H9 (cell line): ENCODE results near the gene CTNNA3. TPM values are rescaled to one million over a fixed set of nuclear protein-coding genes. Genes with fewer than 3 reads are reported as not detected.

Source experiments
- DNase-seq: peaks from one replicate; pipeline ENCODE4 v3.0.0-alpha.2; 2017
- H2AFZ ChIP-seq: one replicate; pipeline ENCODE4 v1.6.1; 2013; ENCODE audit warnings: mild to moderate bottlenecking, low read length, control low read depth, moderate library complexity
- H2AK5ac ChIP-seq: 2 replicates; pipeline ENCODE4 v1.6.1; 2013; ENCODE audit warnings: low read length, control low read depth, mixed read lengths; ENCODE audit not compliant: insufficient read length
- H2BK120ac ChIP-seq: one replicate; pipeline ENCODE4 v1.6.1; 2013; ENCODE audit warnings: low read depth, mild to moderate bottlenecking, low read length, control low read depth, inconsistent platforms; ENCODE audit not compliant: poor library complexity, severe bottlenecking
- H2BK12ac ChIP-seq: 2 replicates; pipeline ENCODE4 v1.6.1; 2013; ENCODE audit warnings: low read length, control low read depth, mixed read lengths, low read depth; ENCODE audit not compliant: insufficient read length
- H2BK15ac ChIP-seq: 2 replicates; pipeline ENCODE4 v1.6.1; 2013; ENCODE audit warnings: low read depth, low read length, control low read depth
- H2BK20ac ChIP-seq: one replicate; pipeline ENCODE4 v1.6.1; 2013; ENCODE audit warnings: low read depth, mild to moderate bottlenecking, low read length, control low read depth, inconsistent platforms; ENCODE audit not compliant: poor library complexity, severe bottlenecking
- H2BK5ac ChIP-seq: 2 replicates; pipeline ENCODE4 v1.6.1; 2013; ENCODE audit warnings: low read length, control low read depth, mixed read lengths; ENCODE audit not compliant: insufficient read length
- H3K14ac ChIP-seq: 2 replicates; pipeline ENCODE4 v1.6.1; 2013; ENCODE audit warnings: low read length, control low read depth; ENCODE audit not compliant: insufficient read depth
- H3K18ac ChIP-seq: 2 replicates; pipeline ENCODE4 v1.6.1; 2013; ENCODE audit warnings: low read depth, mild to moderate bottlenecking, mixed read lengths, low read length, control low read depth; ENCODE audit not compliant: insufficient read length
- H3K23ac ChIP-seq: 2 replicates; pipeline ENCODE4 v1.6.1; 2013; ENCODE audit warnings: low read length, control low read depth, mixed read lengths, low read depth; ENCODE audit not compliant: insufficient read length
- H3K23me2 ChIP-seq: 2 replicates; pipeline ENCODE4 v1.6.1; 2013; ENCODE audit warnings: low read depth, mild to moderate bottlenecking, mixed read lengths, low read length, control low read depth; ENCODE audit not compliant: insufficient read length, poor library complexity, severe bottlenecking
- H3K27ac ChIP-seq: 2 replicates; pipeline ENCODE4 v1.5.1; 2013; ENCODE audit warnings: low read length, control low read depth, mixed read lengths, low read depth; ENCODE audit not compliant: insufficient read length
- H3K27me3 ChIP-seq: 2 replicates; pipeline ENCODE4 v1.6.1; 2013; ENCODE audit warnings: low read length, control low read depth, inconsistent platforms; ENCODE audit not compliant: insufficient read depth
- H3K4ac ChIP-seq: 2 replicates; pipeline ENCODE4 v1.6.1; 2013; ENCODE audit warnings: low read depth, mild to moderate bottlenecking, control low read depth, inconsistent platforms, low read length, moderate library complexity
- H3K4me1 ChIP-seq: 2 replicates; pipeline ENCODE4 v1.6.1; 2013; ENCODE audit warnings: low read length, control low read depth, inconsistent platforms; ENCODE audit not compliant: insufficient read depth
- H3K4me2 ChIP-seq: 2 replicates; pipeline ENCODE4 v1.6.1; 2013; ENCODE audit warnings: low read length, control low read depth, mixed read lengths; ENCODE audit not compliant: insufficient read length, insufficient read depth
- H3K56ac ChIP-seq: 2 replicates; pipeline ENCODE4 v1.6.1; 2013; ENCODE audit warnings: low read depth, mild to moderate bottlenecking, mixed read lengths, low read length, control low read depth; ENCODE audit not compliant: insufficient read length
- H3K79me1 ChIP-seq: 2 replicates; pipeline ENCODE4 v1.6.1; 2013; ENCODE audit warnings: low read depth, mild to moderate bottlenecking, moderate library complexity, low read length, control low read depth, inconsistent platforms; ENCODE audit not compliant: insufficient read depth, poor library complexity, severe bottlenecking
- H3K79me2 ChIP-seq: 2 replicates; pipeline ENCODE4 v1.6.1; 2013; ENCODE audit warnings: low read length, control low read depth, inconsistent platforms; ENCODE audit not compliant: insufficient read depth
- H3K9ac ChIP-seq: 2 replicates; pipeline ENCODE4 v1.6.1; 2013; ENCODE audit warnings: low read length, control low read depth, mixed read lengths; ENCODE audit not compliant: insufficient read length; ENCODE audit errors: extremely low read depth
- H3K9me3 ChIP-seq: one replicate; pipeline ENCODE4 v1.6.1; 2013; ENCODE audit warnings: low read depth, low read length, inconsistent platforms; ENCODE audit not compliant: control insufficient read depth
- H3T11ph ChIP-seq: one replicate; pipeline ENCODE4 v1.6.1; 2013; ENCODE audit warnings: mild to moderate bottlenecking, low read length, control low read depth, inconsistent platforms
- H4K20me1 ChIP-seq: one replicate; pipeline ENCODE4 v1.6.1; 2013; ENCODE audit not compliant: control insufficient read depth, insufficient read length, insufficient read depth
- H4K5ac ChIP-seq: 2 replicates; pipeline ENCODE4 v1.6.1; 2013; ENCODE audit warnings: low read depth, mild to moderate bottlenecking, mixed read lengths, low read length, control low read depth; ENCODE audit not compliant: insufficient read length
- H4K8ac ChIP-seq: replicated peaks from 2 replicates; pipeline ENCODE4 v1.6.1; 2013; ENCODE audit warnings: low read length, control low read depth, mixed read lengths, low read depth; ENCODE audit not compliant: insufficient read length
- H4K91ac ChIP-seq: 2 replicates; pipeline ENCODE4 v1.6.1; 2013; ENCODE audit warnings: low read depth, mild to moderate bottlenecking, moderate library complexity, mixed read lengths, low read length, control low read depth; ENCODE audit not compliant: insufficient read length
- H3K27ac Mint-ChIP-seq, 3 experiments: 2 replicates in 2 of 3; 3 replicates in 1 of 3; pipeline ENCODE4 v1.8.0; 2020 to 2021; ENCODE audit warnings: mixed read lengths in 3 of 3, mild to moderate bottlenecking in 1 of 3, moderate library complexity in 1 of 3
- H3K27me3 Mint-ChIP-seq: 2 replicates; pipeline ENCODE4 v1.8.0; 2021; ENCODE audit warnings: low read depth, mild to moderate bottlenecking, moderate library complexity, mixed read lengths
- H3K36me3 Mint-ChIP-seq, 3 experiments: 2 replicates in 2 of 3; 3 replicates in 1 of 3; pipeline ENCODE4 v1.8.0; 2020 to 2021; ENCODE audit warnings: low read depth in 3 of 3, mixed read lengths in 3 of 3; ENCODE audit not compliant: insufficient read depth in 1 of 3
- H3K4me1 Mint-ChIP-seq, 2 experiments: 2 replicates each; pipeline ENCODE4 v1.8.0; 2020; ENCODE audit warnings: mixed read lengths in 2 of 2
- H3K4me3 Mint-ChIP-seq, 2 experiments: 2 replicates in 1 of 2; 3 replicates in 1 of 2; pipeline ENCODE4 v1.8.0; 2020 to 2021; ENCODE audit warnings: mild to moderate bottlenecking in 2 of 2, mixed read lengths in 2 of 2, moderate library complexity in 1 of 2
- H3K9me3 Mint-ChIP-seq, 2 experiments: 2 replicates in 1 of 2; 3 replicates in 1 of 2; pipeline ENCODE4 v1.8.0; 2020; ENCODE audit warnings: mild to moderate bottlenecking in 2 of 2, mixed read lengths in 2 of 2, moderate library complexity in 1 of 2
- CTCF ChIP-seq: fragments of 200-600 bp; sonication (generic); conservative IDR thresholded peaks from 3 replicates; pipeline ENCODE4 v1.8.0; 2021; ENCODE audit warnings: antibody characterized with exemption, mild to moderate bottlenecking
- total RNA-seq: library from RNA; stranded (reverse); gene quantifications from 2 replicates; pipeline ENCODE4 v1.2.1, GENCODE V29; 2021

CTNNA3 gene
- total RNA-seq, 1 experiment from 2014 or later: 3.3 TPM

- Histone ChIP-seq H2BK15ac (no peak overlapping the region), H2BK5ac (no peak overlapping the region), H2BK20ac (no peak overlapping the region), H2BK120ac (no peak overlapping the region), H3K56ac (no peak overlapping the region), H3K9me3 (no peaks in the 10 kb centered on the region), H2BK12ac (no peak overlapping the region), H3K23me2 (no peaks in the 10 kb centered on the region), H3T11ph (no peak overlapping the region), H3K79me1 (no peaks in the 10 kb centered on the region), H2AFZ (no peak overlapping the region), H3K4me2 (no peak overlapping the region), H3K27ac (no peak overlapping the region), H4K91ac (no peak overlapping the region), H3K14ac (no peak overlapping the region), H3K4ac (no peak overlapping the region), H3K79me2 (no peaks in the 10 kb centered on the region), H3K23ac (no peak overlapping the region), H4K8ac (no peak overlapping the region), H4K20me1 (no peaks in the 10 kb centered on the region), H3K9ac (no peak overlapping the region), H3K4me1 (no peaks in the 10 kb centered on the region), H4K5ac (no peak overlapping the region), H3K18ac (no peak overlapping the region), H2AK5ac (no peak overlapping the region), H3K27me3 (no peaks in the 10 kb centered on the region)
- no peak for TF ChIP-seq CTCF
- DNase-seq: no peak
- H3K4me1 Mint-ChIP-seq: peaks cover 4 to 6% of the 10 kb centered on the region in 2 experiments; a peak in 2 of 4 replicates
- no peak overlapping the region for H3K27ac Mint-ChIP-seq
- H3K4me3 Mint-ChIP-seq: no peak overlapping the region
- no peaks in the 10 kb centered on the region for H3K27me3 Mint-ChIP-seq
- peaks cover 17 to 21% of the 10 kb centered on the region in 2 experiments for H3K9me3 Mint-ChIP-seq
- peaks cover 3 to 15% (median 11%) of the 10 kb centered on the region in 3 experiments; a peak in 6 of 7 replicates for H3K36me3 Mint-ChIP-seq
These were observed 168.6 kb downstream of the CTNNA3 start for GRCh38 chr10:67527351-67527750.
